ENCODE measurements around the gene LDB2. TPM values are rescaled to one million over a fixed set of nuclear protein-coding genes. Genes with fewer than 3 reads are reported as not detected.

LDB2 gene
- total RNA-seq, 4 donors from 2014 or later, result 26.4 to 62.7 (median 40.7) TPM

- DNase-seq (ENCODE audit: low spot score in 2 of 2), result peak; percentile 34 to 77
Observed at GRCh38 chr4:16794816-16795445, 103.5 kb downstream of the LDB2 start.

GRCh38 chr4:16791460-16791859 is 107.0 kb downstream of the LDB2 start:
- no peaks in the 10 kb centered on the region for H3K4me1 ChIP-seq
- no peaks in the 10 kb centered on the region for H3K9me3 ChIP-seq
- TF ChIP-seq CTCF (IDR thresholded peaks at IDR 0.05) (no peak), POLR2A (IDR thresholded peaks at IDR 0.05) (no peak), EP300 (IDR thresholded peaks at IDR 0.05) (no peak)
- 69 to 79% methylated on average over 6 of the region's 6 CpGs for WGBS, 2 donors
- H3K36me3 ChIP-seq, result no peaks in the 10 kb centered on the region
- H3K27ac ChIP-seq, result no peak overlapping the region
- no peak overlapping the region for H3K4me3 ChIP-seq
- H3K27me3 ChIP-seq, result no peaks in the 10 kb centered on the region
- DNase-seq (ENCODE audit: low spot score in 2 of 2), result no peak

More at GRCh38 chr4:16794816-16795445, 103.5 kb downstream of the LDB2 start:
- Histone ChIP-seq H3K27me3 (no peaks in the 10 kb centered on the region), H3K27ac (no peak overlapping the region), H3K4me3 (no peak overlapping the region), H3K4me1 (no peaks in the 10 kb centered on the region), H3K36me3 (no peaks in the 10 kb centered on the region), H3K9me3 (no peaks in the 10 kb centered on the region)
- WGBS, 2 donors, result 39 to 40% methylated on average over 9 of the region's 9 CpGs
- TF ChIP-seq POLR2A (IDR thresholded peaks at IDR 0.05) (no peak), EP300 (IDR thresholded peaks at IDR 0.05) (peak in 1 of 2 donors; percentile 9), CTCF (IDR thresholded peaks at IDR 0.05) (peak; percentile 39 to 60 (median 48))

GRCh38 chr4:16790508-16790907 is 107.9 kb downstream of the LDB2 start:
- no peaks in the 10 kb centered on the region for H3K4me1 ChIP-seq
- no peak for DNase-seq (ENCODE audit: low spot score in 2 of 2)
- TF ChIP-seq CTCF (IDR thresholded peaks at IDR 0.05) (no peak), EP300 (IDR thresholded peaks at IDR 0.05) (no peak), POLR2A (IDR thresholded peaks at IDR 0.05) (no peak)
- no peaks in the 10 kb centered on the region for H3K27me3 ChIP-seq
- H3K27ac ChIP-seq, result no peak overlapping the region
- no peaks in the 10 kb centered on the region for H3K9me3 ChIP-seq
- no peaks in the 10 kb centered on the region for H3K36me3 ChIP-seq
- WGBS, 2 donors, result 82 to 92% methylated on average over 8 of the region's 8 CpGs
- no peak overlapping the region for H3K4me3 ChIP-seq

- WGBS, 2 donors, result 80% methylated on average over 3 of the region's 3 CpGs
- no peaks in the 10 kb centered on the region for H3K27me3 ChIP-seq
Observed at GRCh38 chr4:16788868-16789267, 109.6 kb downstream of the LDB2 start.

More at GRCh38 chr4:16788868-16789267, 109.6 kb downstream of the LDB2 start:
- TF ChIP-seq EP300 (IDR thresholded peaks at IDR 0.05), result no peak
- no peak for TF ChIP-seq CTCF (IDR thresholded peaks at IDR 0.05)
- no peak for TF ChIP-seq POLR2A (IDR thresholded peaks at IDR 0.05)
- no peak for DNase-seq (ENCODE audit: low spot score in 2 of 2)
- Histone ChIP-seq H3K4me1 (no peaks in the 10 kb centered on the region), H3K9me3 (no peaks in the 10 kb centered on the region), H3K4me3 (no peak overlapping the region), H3K36me3 (no peaks in the 10 kb centered on the region), H3K27ac (no peak overlapping the region)

All from tibial nerve (tissue), 4 donors.